K562 (cell line): ENCODE measurements around the gene MYO10. TPM values are rescaled to one million over a fixed set of nuclear protein-coding genes. Genes with fewer than 3 reads are reported as not detected.

Source experiments
- ATAC-seq: fragments of 200-7000 bp; cut with Tn5 transposase; 3 replicates; pipeline ENCODE4 v1.9.1; 2020; ENCODE audit warnings: moderate library complexity
- BruUV-seq: library from RNA; stranded (reverse); fragments of 400-500 nt; replicated peaks from 2 replicates; lab custom pipeline; 2021; lab: Mats Ljungman, UMichigan
- CTCF ChIA-PET: fragments of 300-600 bp; formaldehyde crosslinking; extraction: SDS; loops from one replicate; lab custom pipeline; 2021; ENCODE audit warnings: low intra/inter-chr PET ratio; lab: Yijun Ruan, JAX
- POLR2A ChIA-PET: fragments of 300-600, 350-650 bp; sonication (Branson Sonifier 250); formaldehyde crosslinking; extraction: SDS; loops from one replicate; lab custom pipeline; 2021; ENCODE audit warnings: antibody characterized with exemption, inconsistent platforms; lab: Yijun Ruan, JAX
- DNase-seq, 4 experiments: peaks; one replicate each; pipeline versions ENCODE4 v3.0.0 to v3.0.0-alpha.2; 2011 to 2018; ENCODE audit warnings: low spot score in 3 of 4, mixed read lengths in 3 of 4; ENCODE audit errors: extremely low read depth in 1 of 4
- FAIRE-seq: peaks from 2 replicates; lab custom pipeline; 2011; peaks lifted over from hg19 to GRCh38; lab: Jason Lieb, UNC
- H2AFZ ChIP-seq: 2 replicates; pipeline ENCODE4 v1.6.0; 2011; ENCODE audit warnings: low read depth, low read length, control low read depth, inconsistent platforms
- H3K27ac ChIP-seq: fragments of 200-600 bp; 3 replicates; pipeline ENCODE4 v1.8.0; 2011; ENCODE audit warnings: low read depth, mild to moderate bottlenecking, control low read depth, inconsistent platforms, low read length, moderate library complexity, mixed read lengths; ENCODE audit errors: extremely low read depth
- H3K27me3 ChIP-seq, 2 experiments: fragments of 300-600 bp in 1 of 2; 2 replicates in 1 of 2; 3 replicates in 1 of 2; pipeline versions ENCODE4 v1.6.0 to v1.8.0; 2011; ENCODE audit warnings: inconsistent platforms in 2 of 2, low read length in 2 of 2, mild to moderate bottlenecking in 1 of 2, mixed read lengths in 1 of 2, moderate library complexity in 1 of 2; ENCODE audit not compliant: control insufficient read depth in 2 of 2, insufficient read depth in 2 of 2
- H3K36me3 ChIP-seq: fragments of 300-600 bp; 3 replicates; pipeline ENCODE4 v1.8.0; 2011; ENCODE audit warnings: mild to moderate bottlenecking, low read length, inconsistent platforms; ENCODE audit not compliant: control insufficient read depth, insufficient read depth
- H3K4me1 ChIP-seq, 2 experiments: fragments of 200-600 bp in 1 of 2; replicated peaks in 1 of 2; 2 replicates in 1 of 2; 3 replicates in 1 of 2; pipeline versions ENCODE4 v1.5.1 to v1.8.0; 2011; ENCODE audit warnings: inconsistent platforms in 2 of 2, low read length in 2 of 2, mild to moderate bottlenecking in 1 of 2, mixed read lengths in 1 of 2, moderate library complexity in 1 of 2; ENCODE audit not compliant: control insufficient read depth in 2 of 2, insufficient read depth in 2 of 2
- H3K4me2 ChIP-seq: 2 replicates; pipeline ENCODE4 v1.6.1; 2011; ENCODE audit warnings: low read length, control low read depth, inconsistent platforms, mixed read lengths; ENCODE audit not compliant: insufficient read depth
- H3K4me3 ChIP-seq: fragments of 200-600 bp; sonication (generic), shearing (Covaris generic); 2 replicates; pipeline ENCODE4 v1.5.1; 2016; ENCODE audit warnings: control low read depth, inconsistent platforms
- H3K79me2 ChIP-seq: fragments of 200-600 bp; 3 replicates; pipeline ENCODE4 v1.8.0; 2011; ENCODE audit warnings: low read length, inconsistent platforms; ENCODE audit not compliant: control insufficient read depth, insufficient read depth
- H3K9ac ChIP-seq, 2 experiments: 2 replicates each; pipeline versions ENCODE4 v1.6.0 to v1.6.1; 2011; ENCODE audit warnings: low read depth in 2 of 2, low read length in 2 of 2, control low read depth in 1 of 2, inconsistent platforms in 1 of 2, mild to moderate bottlenecking in 1 of 2, mixed read lengths in 1 of 2; ENCODE audit not compliant: insufficient read depth in 1 of 2
- H3K9me1 ChIP-seq: one replicate; pipeline ENCODE4 v1.6.0; 2011; ENCODE audit warnings: inconsistent platforms, mild to moderate bottlenecking, low read length, moderate library complexity; ENCODE audit not compliant: control insufficient read depth, insufficient read depth
- H3K9me3 ChIP-seq: replicated peaks from 2 replicates; pipeline ENCODE4 v1.5.1; 2011; ENCODE audit warnings: low read depth, low read length, inconsistent platforms; ENCODE audit not compliant: control insufficient read depth, insufficient read depth
- H4K20me1 ChIP-seq: replicated peaks from 2 replicates; pipeline ENCODE4 v1.6.1; 2011; ENCODE audit warnings: low read length, inconsistent platforms, mixed read lengths; ENCODE audit not compliant: control insufficient read depth, insufficient read depth
- SRSF9 ChIP-seq: fragments of 200-400 bp; formaldehyde crosslinking; IDR thresholded peaks from 2 replicates; pipeline ENCODE4 v1.6.1; 2017; ENCODE audit warnings: low read depth, low read length, borderline replicate concordance
- TFE3 ChIP-seq: fragments of 450-650 bp; formaldehyde crosslinking; IDR thresholded peaks from 2 replicates; pipeline ENCODE4 v1.4.0; 2020; ENCODE audit warnings: mild to moderate bottlenecking, mixed read lengths
- THRB ChIP-seq: fragments of 450-650 bp; formaldehyde crosslinking; conservative IDR thresholded peaks from 2 replicates; pipeline ENCODE4 v1.4.0; 2022; ENCODE audit warnings: mild to moderate bottlenecking, missing genetic modification characterization
- ZNF318 ChIP-seq, 2 experiments: fragments of 450-650 bp; IDR thresholded peaks; 2 replicates each; pipeline ENCODE4 v1.6.1; 2016; ENCODE audit warnings: mild to moderate bottlenecking in 2 of 2, borderline replicate concordance in 1 of 2, low read depth in 1 of 2, moderate library complexity in 1 of 2
- ZNF431 ChIP-seq: sonication (generic); formaldehyde crosslinking; IDR thresholded peaks from 2 replicates; pipeline ENCODE4 v1.8.0; 2022; ENCODE audit warnings: mild to moderate bottlenecking, missing genetic modification reagents
- ZNF512 ChIP-seq: IDR thresholded peaks from 2 replicates; pipeline ENCODE4 v1.6.1; 2016; ENCODE audit warnings: missing genetic modification characterization, missing compliant biosample characterization
- ZNF780A ChIP-seq: fragments of 250-450 bp; sonication (Bioruptor Pico); IDR thresholded peaks from 2 replicates; pipeline ENCODE4 v1.5.0; 2021; ENCODE audit warnings: mild to moderate bottlenecking
- in situ Hi-C: fragments of 300-500 bp; cut with MboI; formaldehyde crosslinking; loops from 4 replicates; pipeline ENCODE4 v1.15.0; 2018; ENCODE audit warnings: inconsistent platforms, mixed read lengths
- intact Hi-C: fragments of 100-400 bp; cut with micrococcal nuclease; formaldehyde crosslinking; loops from 2 replicates; pipeline ENCODE4 v1.14.2; 2022
- polyA plus RNA-seq, 8 experiments: library from polyadenylated mRNA; depleted of rRNA in 4 of 8; stranded (reverse) in 5 of 8; unstranded in 3 of 8; fragments of >200 nt; fragmentation: Nextera tagmentation in 2 of 8; fragmentation: Illumina TruSeq in 1 of 8; extraction: Ambion mirVana in 2 of 8; extraction: Trizol in 1 of 8; gene quantifications; 2 replicates each; pipeline versions ENCODE4 v1.2.1 to v1.2.3, GENCODE V29; 2011 to 2014; ENCODE audit warnings: inconsistent platforms in 1 of 8, missing spikeins in 1 of 8
- total RNA-seq, 7 experiments: library from RNA; depleted of rRNA in 6 of 7; stranded (reverse); fragments of >200 nt in 6 of 7; fragmentation: Illumina TruSeq in 2 of 7; extraction: Trizol in 2 of 7; gene quantifications; 2 replicates each; pipeline versions ENCODE4 v1.2.1 to v1.2.3, GENCODE V29; 2011 to 2021; ENCODE audit warnings: low replicate concordance in 1 of 7

MYO10 gene
- total and polyA plus RNA-seq, 9 of the 15 experiments (the other 6 are each of a cell fraction or from before 2014, with no cell fraction given): 0.04 to 0.24 TPM; not detected in 7

- TF ChIP-seq TFE3 (CRISPR knock-in tag): no peak
Observed at GRCh38 chr5:16980983-16981382, 44.9 kb upstream of the MYO10 start (continued).

GRCh38 chr5:16978296-16978695 lies 42.2 kb upstream of the MYO10 start:
- POLR2A ChIA-PET: interaction anchor here (0.6 kb wide), 1 partner anchor 8 kb away, joined by 3 read pairs; no protein-coding TSS in a partner anchor
- no peaks in the 10 kb centered on the region for H3K4me1 ChIP-seq
- intact Hi-C loops (no loop called here), in situ Hi-C loops (no loop called here)
- no peaks in the 10 kb centered on the region for H3K36me3 ChIP-seq
- no peak for FAIRE-seq
- no peak overlapping the region for H3K9ac ChIP-seq
- H3K9me1 ChIP-seq: no peaks in the 10 kb centered on the region
- no peaks in the 10 kb centered on the region for H4K20me1 ChIP-seq
- no peaks in the 10 kb centered on the region for H3K79me2 ChIP-seq
- no peak overlapping the region for H3K27ac ChIP-seq
- H3K27me3 ChIP-seq: no peaks in the 10 kb centered on the region
- no peak for DNase-seq
- no peak overlapping the region for H3K4me2 ChIP-seq
- BruUV-seq: no TSS peak
- ATAC-seq: no peak
- CTCF ChIA-PET: no interaction called here
- no peak overlapping the region for H3K4me3 ChIP-seq
- H3K9me3 ChIP-seq: no peaks in the 10 kb centered on the region
- TF ChIP-seq ZNF431 (CRISPR knock-in tag): no peak
- TF ChIP-seq ZNF512: peak; percentile 70
- no peak for TF ChIP-seq SRSF9
- TF ChIP-seq ZNF318 (IDR thresholded peaks at IDR 0.05; ENCODE audit: borderline replicate concordance in 1 of 2, low read depth in 1 of 2): no peak
- no peak for TF ChIP-seq THRB
- no peak for TF ChIP-seq ZNF780A
- no peak overlapping the region for H2AFZ ChIP-seq
